PC-9 (cell line): ENCODE measurements around the gene MED27. TPM values are rescaled to one million over a fixed set of nuclear protein-coding genes. Genes with fewer than 3 reads are reported as not detected.

Experiments used
- BruUV-seq: library from RNA; stranded (reverse); fragments of 400-500 nt; replicated peaks from 2 replicates; lab custom pipeline; 2021; lab: Mats Ljungman, UMichigan
- CTCF ChIA-PET: fragments of 300-600 bp; sonication (Branson Sonifier 250); formaldehyde crosslinking; loops from one replicate; lab custom pipeline; 2022; ENCODE audit warnings: antibody characterized with exemption; lab: Charles Lee
- POLR2A ChIA-PET: fragments of 300-600 bp; sonication (Branson Sonifier 250); formaldehyde crosslinking; loops from one replicate; lab custom pipeline; 2022; ENCODE audit warnings: antibody characterized with exemption; ENCODE audit not compliant: unreplicated experiment; lab: Charles Lee
- DNase-seq, 2 experiments: peaks; one replicate each; pipeline versions ENCODE4 v3.0.0 to v3.0.0-alpha.2; 2015 to 2022; ENCODE audit warnings: mixed read lengths in 1 of 2
- H2AFZ ChIP-seq: fragments of 200-600 bp; sonication (generic); 2 replicates; pipeline ENCODE4 v1.8.1; 2017; ENCODE audit warnings: antibody characterized with exemption
- H3F3A ChIP-seq: fragments of 200-600 bp; sonication (generic); 2 replicates; pipeline ENCODE4 v1.8.1; 2017; ENCODE audit warnings: antibody characterized with exemption, mild to moderate bottlenecking, low read depth; ENCODE audit not compliant: insufficient read depth
- H3K27ac ChIP-seq: fragments of 200-600 bp; sonication (generic); 2 replicates; pipeline ENCODE4 v1.6.1; 2016; ENCODE audit warnings: mixed run types
- H3K27me3 ChIP-seq: fragments of 200-600 bp; sonication (generic); 2 replicates; pipeline ENCODE4 v1.6.1; 2016; ENCODE audit warnings: low read depth, mixed run types; ENCODE audit not compliant: insufficient read depth
- H3K36me3 ChIP-seq: fragments of 200-600 bp; sonication (generic); 2 replicates; pipeline ENCODE4 v1.6.1; 2016; ENCODE audit warnings: low read depth, mixed run types
- H3K4me1 ChIP-seq: fragments of 200-600 bp; sonication (generic); replicated peaks from 2 replicates; pipeline ENCODE4 v1.6.1; 2016; ENCODE audit warnings: mixed run types; ENCODE audit not compliant: insufficient read depth
- H3K4me2 ChIP-seq: fragments of 200-600 bp; sonication (generic); 2 replicates; pipeline ENCODE4 v1.6.1; 2017; ENCODE audit warnings: mixed run types
- H3K4me3 ChIP-seq: fragments of 200-600 bp; sonication (generic); 2 replicates; pipeline ENCODE4 v1.6.1; 2016; ENCODE audit warnings: mixed run types
- H3K79me2 ChIP-seq: fragments of 200-600 bp; sonication (generic); 2 replicates; pipeline ENCODE4 v1.6.1; 2017; ENCODE audit warnings: low read depth, mixed run types
- H3K9me2 ChIP-seq: fragments of 200-600 bp; sonication (generic); 2 replicates; pipeline ENCODE4 v1.8.1; 2017; ENCODE audit warnings: mild to moderate bottlenecking; ENCODE audit not compliant: insufficient read depth
- H3K9me3 ChIP-seq: fragments of 200-600 bp; sonication (generic); 2 replicates; pipeline ENCODE4 v1.8.1; 2016; ENCODE audit warnings: low read depth; ENCODE audit not compliant: insufficient read depth
- H4K20me1 ChIP-seq: fragments of 200-600 bp; sonication (generic); 2 replicates; pipeline ENCODE4 v1.8.1; 2017; ENCODE audit not compliant: insufficient read depth
- EZH2 ChIP-seq: fragments of 200-600 bp; sonication (generic); IDR thresholded peaks from 2 replicates; pipeline ENCODE4 v1.8.0; 2017; ENCODE audit warnings: antibody characterized with exemption, low read depth
- intact Hi-C: fragments of 100-400 bp; cut with micrococcal nuclease; formaldehyde crosslinking; loops from one replicate; pipeline ENCODE4 v1.10.0; 2022; ENCODE audit not compliant: unreplicated experiment
- total RNA-seq: library from RNA; stranded (reverse); gene quantifications from 2 replicates; pipeline ENCODE4 v1.2.3, GENCODE V29; 2021
- TF ChIP-seq, protein P1 (sequence below): fragments of 200-600 bp; sonication (generic); conservative IDR thresholded peaks from 2 replicates; pipeline ENCODE4 v1.6.1; 2017; ENCODE audit warnings: mixed run types, antibody characterized with exemption, mild to moderate bottlenecking, moderate library complexity

The MED27 gene
- total RNA-seq, 1 experiment from 2014 or later = 31.2 TPM

DNA sequence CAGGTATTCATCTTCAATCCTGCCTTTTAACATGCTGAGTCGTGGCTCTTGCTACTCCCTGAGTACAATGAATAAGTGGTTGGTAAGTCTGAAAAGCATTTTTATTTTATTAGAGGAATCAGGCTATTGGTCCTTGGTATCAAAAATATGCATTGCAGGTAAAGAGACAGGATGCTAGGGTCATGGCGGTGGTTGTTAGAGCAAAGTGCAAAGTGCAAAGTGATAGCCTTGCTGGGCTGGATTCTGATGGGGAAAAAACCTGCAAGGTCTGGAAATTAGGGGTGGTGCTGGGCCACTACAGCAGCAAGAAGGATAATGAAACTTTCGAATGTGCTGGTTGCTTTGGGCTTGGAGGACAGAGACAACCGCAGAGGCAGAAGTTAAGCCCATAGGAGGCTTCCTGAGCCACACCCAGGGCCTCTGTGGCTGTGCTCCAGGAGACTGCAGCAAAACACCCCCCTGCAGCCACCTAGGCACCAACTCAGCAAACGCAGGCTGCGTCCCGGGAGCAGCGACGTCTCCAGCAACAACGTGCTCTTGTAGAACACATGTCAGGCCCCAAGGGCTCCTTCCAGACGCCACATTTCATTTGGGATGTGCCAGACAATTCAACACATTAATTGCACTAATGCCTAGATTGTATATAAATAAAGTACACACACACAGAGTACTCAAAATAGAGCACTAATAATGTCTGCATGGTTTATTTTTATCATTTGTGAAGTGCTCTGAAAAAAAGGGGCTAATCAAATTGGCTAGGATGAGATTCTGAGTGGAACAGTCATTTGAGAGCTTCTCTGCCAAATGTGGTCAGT lies 190.0 kb downstream of the MED27 start:
- intact Hi-C loops = no loop called here
- no peak overlapping the region for H3K4me2 ChIP-seq

DNA sequence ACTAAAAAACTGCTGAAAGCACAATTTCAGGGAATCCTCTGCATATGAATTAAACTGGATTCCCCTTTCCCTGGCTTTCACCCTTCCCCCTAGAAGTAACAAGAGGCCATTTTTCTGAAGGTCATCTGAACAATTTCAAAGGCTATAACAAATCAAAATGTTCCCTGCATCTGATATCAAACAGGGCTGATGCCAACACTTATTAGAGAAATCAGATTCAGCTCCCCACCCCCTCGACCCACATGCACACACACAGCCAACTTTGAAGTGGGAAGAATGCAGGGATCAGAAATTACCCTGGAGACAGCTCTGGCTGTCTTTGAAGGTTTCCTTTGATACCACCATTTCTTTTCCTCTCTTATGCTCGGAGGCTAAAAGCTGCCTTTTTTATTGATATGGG lies 190.7 kb downstream of the MED27 start:
- Histone ChIP-seq H2AFZ (no peak overlapping the region), H3K9me2 (no peaks in the 10 kb centered on the region), H3K36me3 (no peaks in the 10 kb centered on the region), H4K20me1 (no peaks in the 10 kb centered on the region; the same call in 1 of the 2 replicates), H3K9me3 (no peaks in the 10 kb centered on the region), H3K4me2 (no peak overlapping the region), H3K27me3 (no peaks in the 10 kb centered on the region), H3F3A (no peaks in the 10 kb centered on the region), H3K79me2 (no peaks in the 10 kb centered on the region), H3K4me3 (no peak overlapping the region), H3K27ac (no peak overlapping the region), H3K4me1 (no peaks in the 10 kb centered on the region)
- intact Hi-C loops = no loop called here
- DNase-seq = no peak
- POLR2A ChIA-PET = no interaction called here
- TF ChIP-seq, protein P1, sequence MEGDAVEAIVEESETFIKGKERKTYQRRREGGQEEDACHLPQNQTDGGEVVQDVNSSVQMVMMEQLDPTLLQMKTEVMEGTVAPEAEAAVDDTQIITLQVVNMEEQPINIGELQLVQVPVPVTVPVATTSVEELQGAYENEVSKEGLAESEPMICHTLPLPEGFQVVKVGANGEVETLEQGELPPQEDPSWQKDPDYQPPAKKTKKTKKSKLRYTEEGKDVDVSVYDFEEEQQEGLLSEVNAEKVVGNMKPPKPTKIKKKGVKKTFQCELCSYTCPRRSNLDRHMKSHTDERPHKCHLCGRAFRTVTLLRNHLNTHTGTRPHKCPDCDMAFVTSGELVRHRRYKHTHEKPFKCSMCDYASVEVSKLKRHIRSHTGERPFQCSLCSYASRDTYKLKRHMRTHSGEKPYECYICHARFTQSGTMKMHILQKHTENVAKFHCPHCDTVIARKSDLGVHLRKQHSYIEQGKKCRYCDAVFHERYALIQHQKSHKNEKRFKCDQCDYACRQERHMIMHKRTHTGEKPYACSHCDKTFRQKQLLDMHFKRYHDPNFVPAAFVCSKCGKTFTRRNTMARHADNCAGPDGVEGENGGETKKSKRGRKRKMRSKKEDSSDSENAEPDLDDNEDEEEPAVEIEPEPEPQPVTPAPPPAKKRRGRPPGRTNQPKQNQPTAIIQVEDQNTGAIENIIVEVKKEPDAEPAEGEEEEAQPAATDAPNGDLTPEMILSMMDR = no peak
- TF ChIP-seq EZH2 = no peak
- no TSS peak for BruUV-seq
- CTCF ChIA-PET = no interaction called here

More for the DNA sequence above, 190.0 kb downstream of the MED27 start:
- ChIA-PET POLR2A (no interaction called here), CTCF (no interaction called here)
- no peak overlapping the region for H3K27ac ChIP-seq
- no peaks in the 10 kb centered on the region for H3K36me3 ChIP-seq
- no peaks in the 10 kb centered on the region for H3K27me3 ChIP-seq
- H3K4me1 ChIP-seq = no peaks in the 10 kb centered on the region
- H3K9me3 ChIP-seq = no peaks in the 10 kb centered on the region
- H3K9me2 ChIP-seq = no peaks in the 10 kb centered on the region
- H2AFZ ChIP-seq = no peak overlapping the region
- no TSS peak for BruUV-seq
- no peak for TF ChIP-seq EZH2
- TF ChIP-seq, protein P1 = no peak
- H3F3A ChIP-seq = no peaks in the 10 kb centered on the region
- no peak for DNase-seq
- H3K4me3 ChIP-seq = no peak overlapping the region
- H3K79me2 ChIP-seq = no peaks in the 10 kb centered on the region
- no peaks in the 10 kb centered on the region; the same call in 1 of the 2 replicates for H4K20me1 ChIP-seq

DNA sequence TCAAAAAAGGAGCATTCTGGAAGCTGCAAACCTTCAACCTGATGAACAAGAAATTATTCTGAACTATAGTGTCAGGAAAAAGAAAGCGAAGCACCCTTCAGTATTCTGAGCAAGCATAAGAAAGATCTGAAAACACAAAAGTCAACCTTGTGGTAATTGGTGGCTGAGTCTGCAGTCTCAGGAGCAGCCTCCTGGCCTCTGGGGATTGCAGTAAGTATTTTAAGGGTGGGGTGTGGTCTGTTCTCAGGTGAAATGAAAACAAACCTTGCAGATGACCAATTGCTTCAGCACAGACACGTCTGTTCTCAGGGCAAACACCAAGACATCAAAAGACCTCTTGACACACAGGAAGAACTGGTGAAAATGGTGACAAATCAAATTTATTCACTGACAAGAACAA lies 192.0 kb downstream of the MED27 start:
- Histone ChIP-seq H3K4me3 (no peak overlapping the region), H3K9me3 (no peaks in the 10 kb centered on the region), H3K36me3 (no peaks in the 10 kb centered on the region), H3K9me2 (no peaks in the 10 kb centered on the region), H4K20me1 (no peaks in the 10 kb centered on the region), H2AFZ (no peak overlapping the region), H3K27me3 (no peaks in the 10 kb centered on the region), H3K4me2 (no peak overlapping the region), H3K27ac (no peak overlapping the region), H3K4me1 (no peaks in the 10 kb centered on the region), H3F3A (no peaks in the 10 kb centered on the region), H3K79me2 (no peaks in the 10 kb centered on the region)
- DNase-seq = no peak
- CTCF ChIA-PET = no interaction called here
- no TSS peak for BruUV-seq
- intact Hi-C loops = no loop called here
- POLR2A ChIA-PET = no interaction called here
- TF ChIP-seq EZH2 = no peak
- TF ChIP-seq, protein P1 = no peak
